ENCODE measurements around the gene MCC.
"Not testable (repeated sequence)": the region's sequence is repeated elsewhere in the genome, so short reads cannot be mapped to it uniquely, and the experiment has no call there.

Gene MCC

GRCh38 chr5:113093558-113093957, 394.7 kb downstream of the MCC start:
- no peak for DNase-seq

DNA sequence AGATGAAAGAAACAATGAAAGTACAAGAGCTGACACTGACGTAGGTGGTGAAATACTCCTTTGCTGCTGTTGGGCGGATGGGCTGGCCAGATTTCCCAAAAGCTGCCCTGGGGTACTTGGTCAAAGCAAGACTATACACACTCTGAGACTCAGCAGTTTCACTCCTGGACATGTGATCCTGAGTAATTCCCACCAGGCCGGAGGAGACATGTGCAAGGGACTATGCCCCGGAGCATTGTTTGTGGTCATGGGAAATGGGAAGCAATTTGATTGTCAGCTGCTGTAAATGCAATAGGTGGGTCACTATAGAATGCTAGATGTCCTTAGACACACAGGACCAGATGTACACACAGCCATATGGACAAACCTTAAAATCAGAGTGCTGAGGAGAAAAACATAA, 395.6 kb downstream of the MCC start:
- DNase-seq, result no peak

DNA sequence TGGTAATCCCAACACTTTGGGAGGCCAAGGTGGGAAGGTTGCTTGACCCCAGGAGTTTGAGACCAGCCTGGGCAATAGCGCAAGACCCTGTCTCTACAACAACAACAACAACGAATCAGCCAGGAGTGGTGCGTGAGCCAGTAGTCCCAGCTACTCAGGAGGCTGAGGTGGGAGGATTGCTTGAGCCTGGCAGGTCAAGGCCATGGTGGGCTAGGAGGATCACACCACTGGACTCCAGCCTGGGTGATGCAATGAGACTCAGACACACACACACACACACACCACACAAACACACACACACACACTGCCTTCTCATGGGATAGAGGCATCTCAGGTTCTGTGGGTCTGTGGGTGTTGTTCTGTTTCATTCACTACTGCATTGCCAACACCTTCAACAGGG, 396.6 kb downstream of the MCC start:
- DNase-seq, result no peak

DNA sequence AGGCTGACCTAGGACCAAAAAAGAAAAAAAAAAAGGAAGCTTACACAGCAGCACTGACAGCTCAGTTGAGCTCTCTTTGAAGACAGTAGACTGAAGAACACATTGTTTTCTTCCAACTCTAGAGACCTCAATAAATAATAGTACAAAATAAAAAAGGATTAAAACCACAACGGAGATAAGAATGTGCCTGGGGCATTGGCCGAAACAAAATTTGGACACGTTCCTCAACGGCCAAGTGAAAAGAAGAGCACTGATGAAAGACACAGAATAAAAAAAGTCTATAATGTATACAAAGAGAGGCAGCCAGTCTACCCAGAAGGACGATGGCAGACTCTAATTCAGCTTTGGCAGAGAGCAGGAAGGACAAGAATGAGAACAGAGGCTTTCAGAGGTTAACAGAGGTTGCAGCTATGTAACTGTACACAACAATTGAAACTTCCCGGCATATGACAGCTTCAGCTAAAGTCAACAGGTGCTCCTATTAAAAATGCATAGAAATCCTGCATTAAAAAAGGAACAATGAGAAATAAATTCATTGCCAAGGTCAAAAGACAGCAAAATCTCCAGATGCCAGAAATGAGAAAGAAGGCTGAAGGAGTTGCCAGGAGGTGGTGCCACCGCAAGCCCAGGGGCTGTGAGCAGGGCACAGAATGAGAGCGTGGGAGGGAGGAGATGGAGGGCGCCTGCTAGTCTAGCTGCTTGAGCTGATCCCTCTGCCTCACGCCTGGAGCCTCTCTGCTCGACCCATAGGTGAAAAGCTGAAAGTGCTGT, 397.7 kb downstream of the MCC start:
- no peak for DNase-seq

GRCh38 chr5:113089653-113090335, 398.5 kb downstream of the MCC start:
- DNase-seq, result no peak

- no peak for DNase-seq
Observed at GRCh38 chr5:113087976-113088514, 400.2 kb downstream of the MCC start.

DNA sequence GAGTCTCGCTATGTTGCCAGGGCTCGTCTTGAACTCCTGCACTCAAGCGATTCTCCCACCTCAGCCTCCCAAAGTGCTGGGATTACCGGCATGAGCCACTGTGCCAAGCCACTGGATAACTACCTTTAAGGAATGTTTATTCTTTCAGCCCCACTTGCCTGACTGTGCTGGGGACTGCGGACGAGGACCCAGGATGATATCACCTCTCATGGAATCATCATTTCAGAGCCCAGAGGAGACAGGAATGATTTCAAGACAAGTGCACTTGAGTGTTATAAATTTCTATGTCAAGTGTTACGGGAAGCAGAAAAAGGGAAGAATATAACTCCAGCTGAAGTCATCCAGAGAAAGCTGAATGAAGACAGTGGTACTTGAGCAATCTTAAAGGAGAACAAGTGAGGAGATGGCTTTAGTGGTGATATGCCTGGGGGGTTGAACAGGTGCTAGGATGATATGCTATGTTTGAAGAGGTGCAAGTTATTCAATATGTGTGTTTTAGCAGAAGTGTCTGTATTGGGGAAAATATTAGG, 402.3 kb downstream of the MCC start:
- DNase-seq, result no peak

DNA sequence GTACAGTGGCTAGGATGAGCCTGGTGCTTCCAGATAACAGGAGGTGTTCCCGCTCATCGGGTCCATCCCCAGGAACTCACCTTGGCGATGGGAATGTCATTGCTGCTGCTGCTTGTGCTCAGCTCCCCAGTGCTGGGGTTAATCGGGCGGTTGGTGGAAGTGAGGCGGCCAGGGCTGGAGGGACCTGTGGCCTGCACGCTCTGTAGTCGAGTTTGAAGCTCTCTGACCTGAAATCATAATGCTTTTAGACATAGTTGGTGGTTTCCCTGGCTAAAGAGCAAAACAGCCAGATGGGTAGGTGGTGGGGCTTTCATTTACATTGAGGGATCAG, 403.2 kb downstream of the MCC start:
- no peak for DNase-seq

DNA sequence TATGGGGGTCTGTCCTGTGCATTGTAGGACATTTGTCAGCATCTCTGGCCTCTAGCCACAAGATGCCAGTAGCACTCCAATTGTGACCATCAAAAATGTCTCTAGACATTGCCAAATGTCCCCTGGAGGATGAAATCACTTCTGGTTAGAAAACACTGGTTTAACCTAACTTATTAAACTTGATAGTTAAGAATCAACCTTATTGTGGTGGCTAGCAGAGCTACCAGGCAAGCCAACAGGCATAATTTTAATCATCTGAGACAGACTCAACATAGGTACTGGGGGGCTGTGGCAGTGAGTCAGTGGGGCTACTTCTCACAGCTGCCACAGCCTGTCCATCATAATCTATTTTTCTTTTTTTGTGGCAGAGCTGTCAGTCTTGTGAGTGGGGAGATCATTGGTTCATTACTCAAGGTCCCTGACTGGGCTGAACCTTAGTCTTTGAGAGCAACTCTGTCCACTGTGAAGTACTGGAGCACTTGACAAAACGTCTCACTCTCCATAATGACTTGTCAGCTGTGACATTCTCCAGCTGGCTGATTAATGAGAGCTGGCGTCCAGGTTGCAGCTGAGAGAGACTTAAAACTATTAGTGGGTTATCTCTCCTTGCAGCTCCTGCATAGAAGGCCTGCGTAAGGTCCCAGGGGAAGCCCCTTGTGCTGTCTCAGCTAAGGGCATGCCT, 403.7 kb downstream of the MCC start:
- DNase-seq, result no peak

- DNase-seq, result no peak
Observed at GRCh38 chr5:113083481-113083880, 404.8 kb downstream of the MCC start.

DNA sequence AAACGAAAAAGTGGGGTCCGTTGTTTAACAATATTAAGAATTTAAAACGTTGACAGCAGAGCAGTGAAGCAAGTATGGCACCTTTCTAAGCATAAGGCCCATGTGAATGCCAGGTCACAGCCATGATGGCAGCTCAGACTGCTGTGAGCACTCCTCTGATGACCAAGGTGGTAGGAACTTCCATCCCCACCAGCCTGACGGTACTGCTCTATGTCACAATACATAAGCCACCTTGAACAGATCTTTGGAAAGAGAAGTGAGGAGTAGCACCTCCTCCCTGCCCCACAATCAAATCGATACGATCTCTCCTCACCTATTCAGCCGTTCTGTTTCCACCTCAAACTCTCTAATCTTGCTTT, 405.7 kb downstream of the MCC start:
- no peak for DNase-seq

DNA sequence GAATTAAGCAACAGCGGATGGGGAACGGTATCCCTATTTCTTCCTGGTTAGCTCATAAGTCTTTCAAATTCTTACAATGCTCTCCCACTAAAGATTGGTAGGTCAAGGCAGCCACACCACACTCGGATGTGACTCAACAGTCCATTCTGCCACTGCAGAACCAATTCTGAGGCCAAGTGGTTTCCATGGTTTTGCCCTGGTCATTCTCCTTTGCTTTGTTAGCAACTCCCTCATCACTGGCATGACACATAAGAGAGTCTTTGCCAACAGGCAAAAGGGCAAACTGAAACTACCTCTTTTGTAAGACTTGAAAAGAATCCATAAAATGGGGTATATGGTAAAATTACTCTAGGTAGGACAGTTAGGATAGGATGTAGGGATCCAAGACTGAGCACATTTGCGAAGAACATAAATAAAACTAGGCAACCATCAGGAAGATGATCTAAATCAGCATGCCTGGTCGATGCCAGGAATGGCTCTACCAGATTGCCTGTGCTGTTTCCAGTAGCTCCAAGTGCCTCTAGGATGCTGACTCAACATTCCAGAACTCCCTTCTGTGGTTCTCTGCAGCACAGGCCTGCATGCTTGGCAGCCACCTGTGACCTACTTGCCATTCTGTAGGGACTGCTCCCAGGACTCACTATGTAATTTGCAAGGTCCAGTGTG, 406.2 kb downstream of the MCC start:
- no peak for DNase-seq

GRCh38 chr5:113081091-113081839, 407.0 kb downstream of the MCC start:
- no peak for DNase-seq

GRCh38 chr5:113076649-113077048, 411.6 kb downstream of the MCC start:
- DNase-seq, result not testable (repeated sequence)

GRCh38 chr5:113075019-113075418, 413.2 kb downstream of the MCC start:
- no peak for DNase-seq

DNA sequence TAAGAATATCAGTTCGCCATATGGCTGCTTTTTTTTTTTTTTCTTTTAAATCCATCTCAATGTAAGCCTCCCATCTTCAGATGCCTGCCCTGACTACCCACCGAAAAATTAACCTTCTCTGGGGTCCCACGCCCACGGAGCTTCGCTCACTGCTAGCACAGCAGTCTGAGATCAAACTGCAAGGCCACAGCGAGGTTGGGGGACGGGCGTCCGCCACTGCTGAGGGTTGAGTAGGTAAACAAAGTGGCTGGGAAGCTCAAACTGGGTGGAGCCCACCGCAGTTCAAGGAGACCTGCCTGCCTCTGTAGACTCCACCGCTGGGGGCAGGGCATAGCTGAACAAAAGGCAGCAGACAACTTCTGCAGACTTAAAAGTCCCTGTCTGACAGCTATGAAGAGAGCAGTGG, 414.6 kb downstream of the MCC start:
- DNase-seq, result peak; percentile 16

DNA sequence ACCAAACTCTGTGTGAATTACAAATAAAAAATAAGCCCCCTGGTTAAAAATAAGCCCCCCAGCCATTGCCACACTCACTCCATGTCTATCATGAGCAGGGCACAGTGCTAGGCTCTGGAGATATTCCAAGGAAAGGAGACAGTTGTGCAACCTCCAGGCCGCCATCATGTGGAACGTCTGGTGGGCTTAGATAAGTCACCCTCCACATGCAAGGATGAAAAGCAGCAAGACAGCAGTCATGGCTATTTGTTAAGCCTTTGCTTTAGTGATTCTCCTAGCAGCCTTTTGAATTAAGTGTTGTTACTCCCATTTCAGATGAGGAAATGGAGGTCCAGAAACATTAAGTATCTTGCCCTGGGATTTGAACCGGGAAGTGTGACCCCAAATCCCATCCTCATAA, 416.9 kb downstream of the MCC start:
- DNase-seq, result no peak

- DNase-seq, result no peak
Observed at GRCh38 chr5:113070901-113071300, 417.4 kb downstream of the MCC start.

DNA sequence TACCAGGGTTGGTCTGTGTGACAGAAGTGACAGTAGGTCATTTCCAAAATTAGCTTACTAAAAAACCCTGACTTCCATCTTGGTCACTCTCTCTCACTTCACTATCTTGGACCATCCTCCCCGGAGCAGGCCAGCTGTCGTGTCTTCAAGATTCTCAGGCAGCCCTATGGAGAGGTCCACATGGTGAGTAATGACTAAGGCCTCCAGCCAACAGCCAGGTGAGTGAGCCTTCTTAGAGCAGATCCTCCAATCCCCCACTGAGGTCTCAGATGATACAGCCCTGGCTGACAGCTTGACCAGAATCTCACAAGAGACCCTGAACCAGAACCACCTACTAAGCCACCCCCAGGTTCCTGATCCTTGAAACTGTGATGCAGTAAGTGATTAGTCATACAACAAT, 419.7 kb downstream of the MCC start:
- no peak for DNase-seq

- DNase-seq, result no peak
Observed at GRCh38 chr5:113067635-113068344, 420.5 kb downstream of the MCC start.

- no peak for DNase-seq
Observed at GRCh38 chr5:113065626-113066025, 422.6 kb downstream of the MCC start.

DNA sequence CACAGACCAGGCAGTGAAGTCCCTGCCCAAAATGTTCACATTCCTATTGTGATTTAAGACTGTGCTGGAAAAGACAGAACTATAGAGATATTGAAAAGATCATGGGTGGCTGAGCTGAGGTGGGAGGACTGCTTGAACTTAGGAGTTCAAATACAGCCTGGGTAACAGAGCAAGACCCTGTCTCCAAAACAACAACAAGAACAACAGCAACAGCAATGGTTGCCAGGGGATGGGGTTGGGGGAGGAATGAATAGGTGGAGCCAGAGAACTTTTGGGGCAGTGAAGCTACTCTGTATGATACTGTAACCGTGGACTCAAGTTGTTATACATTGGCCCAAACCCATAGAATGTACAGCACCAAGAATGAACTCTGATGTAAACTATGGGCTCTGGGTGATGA, 423.4 kb downstream of the MCC start:
- no peak for DNase-seq

Measured in CD4-positive, alpha-beta T cell treated with Interleukin-10 for 1 hour (primary cell).